Naive B cell (primary cell): ENCODE measurements around the gene KRTAP4-16. TPM values are rescaled to one million over a fixed set of nuclear protein-coding genes. Genes with fewer than 3 reads are reported as not detected.
A peak's percentile ranks its signal among the peaks of the same experiment; 100 is the strongest.
"Not testable (repeated sequence)": the region's sequence is repeated elsewhere in the genome, so short reads cannot be mapped to it uniquely, and the experiment has no call there.

Source experiments
- ATAC-seq, 2 donors: fragments of 150-1000 bp; cut with Tn5 transposase; 2 replicates each; pipeline ENCODE4 v1.10.0; 2021; ENCODE audit warnings: low read depth in 2 of 2, mild to moderate bottlenecking in 2 of 2, moderate library complexity in 2 of 2
- DNase-seq: peaks from one replicate; pipeline ENCODE4 v3.0.0; 2022
- H3K27ac Mint-ChIP-seq, 6 donors: one replicate each; pipeline ENCODE4 v1.8.0; 2020 to 2022; ENCODE audit warnings: mild to moderate bottlenecking in 6 of 6, mixed read lengths in 6 of 6, moderate library complexity in 5 of 6, inconsistent platforms in 2 of 6
- H3K27me3 Mint-ChIP-seq, 3 donors: one replicate each; pipeline ENCODE4 v1.8.0; 2021 to 2022; ENCODE audit warnings: mixed read lengths in 3 of 3, mild to moderate bottlenecking in 1 of 3
- H3K36me3 Mint-ChIP-seq, 2 donors: one replicate each; pipeline ENCODE4 v1.8.0; 2020 to 2022; ENCODE audit warnings: mixed read lengths in 2 of 2, inconsistent platforms in 1 of 2, mild to moderate bottlenecking in 1 of 2
- H3K4me1 Mint-ChIP-seq, 3 donors: one replicate each; pipeline ENCODE4 v1.8.0; 2020 to 2022; ENCODE audit warnings: mixed read lengths in 3 of 3, inconsistent platforms in 1 of 3, mild to moderate bottlenecking in 1 of 3, moderate library complexity in 1 of 3
- H3K4me3 Mint-ChIP-seq, 8 donors: one replicate each; pipeline ENCODE4 v1.8.0; 2020 to 2022; ENCODE audit warnings: mild to moderate bottlenecking in 8 of 8, mixed read lengths in 8 of 8, moderate library complexity in 8 of 8, inconsistent platforms in 2 of 8
- H3K9me3 Mint-ChIP-seq, 7 donors: one replicate each; pipeline ENCODE4 v1.8.0; 2020 to 2022; ENCODE audit warnings: mixed read lengths in 7 of 7, mild to moderate bottlenecking in 5 of 7, inconsistent platforms in 2 of 7, moderate library complexity in 1 of 7
- polyA plus RNA-seq, 6 donors: library from polyadenylated mRNA; unstranded; fragments of 300-500 nt; fragmentation: Illumina TruSeq; gene quantifications; one replicate each; pipeline ENCODE4 v1.2.3, GENCODE V29; 2021; ENCODE audit warnings: low read depth in 6 of 6

KRTAP4-16 gene
- polyA plus RNA-seq, 6 donors from 2014 or later = not detected

GRCh38 chr17:41116297-41116696 is 14.3 kb upstream of the KRTAP4-16 start:
- Mint-ChIP-seq H3K4me1 (peaks cover 52 to 76% (median 58%) of the 10 kb centered on the region in 3 donors), H3K27ac (peak overlapping the region; percentile 89 to 100 (median 98)), H3K36me3 (peaks cover 14 to 33% of the 10 kb centered on the region in 2 donors), H3K4me3 (peak overlapping the region in 7 of 8 donors; percentile 30 to 87 (median 66)), H3K27me3 (no peaks in the 10 kb centered on the region), H3K9me3 (peaks cover 2 to 22% (median 14%) of the 10 kb centered on the region in 7 donors)
- ATAC-seq = peak; percentile 71 to 76
- DNase-seq = peak; percentile 74

DNA sequence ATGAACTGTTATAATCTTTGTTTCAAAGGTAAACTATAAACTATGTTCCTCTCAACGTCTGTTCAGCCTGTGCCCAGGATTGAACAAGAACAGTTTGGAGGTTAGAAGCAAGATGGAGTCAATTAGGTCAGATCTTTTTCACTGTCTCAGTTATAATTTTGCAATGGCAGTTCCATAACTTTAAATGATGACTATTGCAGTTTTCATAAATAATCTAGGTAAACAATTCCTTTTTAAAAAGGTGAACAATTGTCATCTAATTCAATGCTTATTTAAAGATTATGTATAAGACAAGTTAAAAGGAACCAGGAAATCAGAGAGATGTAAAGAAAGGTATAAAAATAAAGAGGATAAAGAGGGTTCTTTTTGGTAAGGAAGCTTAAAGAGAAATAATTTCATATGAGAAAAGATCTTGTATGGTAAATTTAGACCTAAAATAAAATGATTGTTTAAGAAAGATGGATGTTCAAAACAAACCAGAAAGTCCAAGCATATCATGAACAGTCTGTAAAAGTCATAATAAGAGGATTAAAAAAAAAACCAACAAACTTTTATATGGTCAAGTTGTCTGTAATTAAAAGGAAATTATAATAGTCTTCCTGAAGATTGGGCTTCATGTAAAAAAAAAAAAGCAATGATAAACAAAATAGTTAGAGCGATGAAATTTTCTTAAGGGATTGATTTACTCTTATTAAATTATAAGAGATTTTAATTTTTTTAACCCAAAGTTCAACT is 9.3 kb upstream of the KRTAP4-16 start:
- DNase-seq (no peak), ATAC-seq (no peak)
- Mint-ChIP-seq H3K4me1 (peaks cover 45 to 60% (median 47%) of the 10 kb centered on the region in 3 donors), H3K27ac (peak overlapping the region in 5 of 6 donors; percentile 3 to 86 (median 72)), H3K36me3 (peaks cover 19 to 20% of the 10 kb centered on the region in 2 donors), H3K9me3 (peaks cover 0 to 23% (median 12%) of the 10 kb centered on the region in 7 donors), H3K4me3 (peak overlapping the region in 5 of 8 donors; percentile 40 to 95 (median 48)), H3K27me3 (no peaks in the 10 kb centered on the region)

GRCh38 chr17:41108728-41109386 is 6.8 kb upstream of the KRTAP4-16 start:
- peaks cover 11 to 16% of the 10 kb centered on the region in 2 donors for H3K36me3 Mint-ChIP-seq
- not testable (repeated sequence) for H3K27me3 Mint-ChIP-seq, DNase-seq
- H3K9me3 Mint-ChIP-seq = peaks cover 0 to 19% (median 10%) of the 10 kb centered on the region in 7 donors
- peak overlapping the region in 7 of 8 donors; percentile 75 to 95 (median 85) for H3K4me3 Mint-ChIP-seq
- H3K27ac Mint-ChIP-seq = peak overlapping the region; percentile 74 to 91 (median 84)
- H3K4me1 Mint-ChIP-seq = peaks cover 29 to 37% (median 36%) of the 10 kb centered on the region in 3 donors
- ATAC-seq = peak; percentile 70 to 90

DNA sequence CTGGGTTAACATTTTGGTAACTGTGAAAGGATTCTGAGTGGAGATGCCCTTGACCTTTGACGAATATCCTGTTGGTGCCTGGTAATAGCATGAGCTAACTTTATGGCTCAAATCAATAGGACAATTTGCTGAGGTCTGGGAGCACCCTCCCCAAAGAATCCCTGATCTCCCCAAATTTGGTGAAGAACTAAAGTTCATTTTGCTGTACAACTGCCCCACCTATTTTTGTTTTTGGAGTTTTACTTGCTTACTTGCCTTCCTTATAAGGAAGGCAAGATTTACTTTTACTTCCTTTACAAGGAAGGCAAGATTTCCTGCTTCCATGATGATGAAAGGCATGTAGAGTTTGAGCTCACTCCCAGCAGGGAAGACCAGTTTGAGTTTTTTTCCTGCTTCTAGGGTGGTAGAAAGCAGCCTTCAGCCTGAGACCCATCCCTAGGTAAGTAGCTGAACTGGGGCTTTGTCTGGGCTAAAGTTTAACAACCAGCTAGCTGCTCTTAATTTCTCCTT is 6.0 kb upstream of the KRTAP4-16 start:
- Mint-ChIP-seq H3K36me3 (peaks cover 11% of the 10 kb centered on the region in 2 donors), H3K9me3 (peaks cover 0 to 15% (median 10%) of the 10 kb centered on the region in 7 donors), H3K27me3 (no peaks in the 10 kb centered on the region), H3K4me1 (peaks cover 29 to 36% (median 32%) of the 10 kb centered on the region in 3 donors), H3K4me3 (peak overlapping the region in 7 of 8 donors; percentile 75 to 95 (median 85)), H3K27ac (peak overlapping the region; percentile 67 to 91 (median 82))
- DNase-seq (no peak), ATAC-seq (no peak)

GRCh38 chr17:41105347-41105746 is 3.3 kb upstream of the KRTAP4-16 start, which contains the start of gene KRTAP4-9:
Gene KRTAP4-9, plus strand, starts transcription at chr17:41105389. Its CDS starts 0 bp downstream, at chr17:41105389.
- not testable (repeated sequence) for H3K36me3 Mint-ChIP-seq, DNase-seq, H3K9me3 Mint-ChIP-seq, H3K4me3 Mint-ChIP-seq, H3K27me3 Mint-ChIP-seq, ATAC-seq
- Mint-ChIP-seq H3K4me1 (peaks cover 36 to 50% (median 38%) of the 10 kb centered on the region in 3 donors), H3K27ac (peak within 1 kb of the TSS in 3 of 6 donors; percentile 56 to 71 (median 67))

GRCh38 chr17:41104386-41105038 is 2.5 kb upstream of the KRTAP4-16 start:
- not testable (repeated sequence) for H3K9me3 Mint-ChIP-seq, H3K4me3 Mint-ChIP-seq, H3K27ac Mint-ChIP-seq, DNase-seq, ATAC-seq, H3K27me3 Mint-ChIP-seq, H3K36me3 Mint-ChIP-seq
- H3K4me1 Mint-ChIP-seq = peaks cover 36 to 50% (median 39%) of the 10 kb centered on the region in 3 donors

- Mint-ChIP-seq H3K27me3 (no peaks in the 10 kb centered on the region), H3K27ac (peak overlapping the region in 2 of 6 donors; percentile 11 to 51), H3K4me3 (no peak overlapping the region), H3K4me1 (peaks cover 33 to 48% (median 39%) of the 10 kb centered on the region in 3 donors), H3K36me3 (no peaks in the 10 kb centered on the region), H3K9me3 (no peaks in the 10 kb centered on the region)
- no peak for DNase-seq
- ATAC-seq = no peak
These were observed 1.9 kb upstream of the KRTAP4-16 start for GRCh38 chr17:41103896-41104295.

DNA sequence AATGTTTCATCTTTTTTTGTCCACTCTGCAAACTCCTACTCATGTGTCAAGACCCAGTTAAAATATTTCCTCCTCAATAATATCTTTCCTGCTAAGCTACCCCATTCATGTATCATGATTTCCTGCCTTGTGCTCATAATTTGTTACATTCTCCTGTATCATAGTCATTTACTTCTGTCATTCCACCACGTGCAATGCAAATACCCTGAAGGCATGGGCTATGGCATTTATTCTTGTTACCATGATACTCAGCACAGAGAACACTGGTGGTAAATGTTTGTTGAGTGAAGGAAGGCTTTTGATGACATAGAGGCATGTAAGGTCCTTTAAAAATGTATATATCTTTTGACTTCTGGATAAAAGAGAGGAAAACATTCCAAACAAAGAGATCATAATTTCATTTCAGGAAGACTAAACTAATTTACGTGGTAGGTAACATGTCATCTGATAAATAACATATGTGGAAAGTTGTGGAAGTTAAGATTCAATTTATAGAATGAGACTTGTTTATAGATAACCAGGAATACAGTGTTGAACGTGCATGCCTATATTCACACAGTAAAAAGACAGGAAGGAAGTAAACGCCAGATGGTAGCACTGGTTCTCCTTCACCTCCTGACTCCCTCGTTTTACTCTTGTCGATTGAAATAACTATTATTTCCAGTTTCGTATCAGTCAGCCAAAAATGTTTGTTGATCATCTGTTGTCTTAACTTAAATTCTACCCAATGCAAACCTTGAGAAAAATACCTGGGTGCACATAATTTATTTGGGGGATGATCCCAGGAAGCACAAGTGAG is 2.1 kb downstream of the KRTAP4-16 start:
- H3K4me3 Mint-ChIP-seq = peak overlapping the region in 5 of 8 donors; percentile 48 to 82 (median 70)
- DNase-seq, H3K9me3 Mint-ChIP-seq, H3K27me3 Mint-ChIP-seq, H3K36me3 Mint-ChIP-seq: not testable (repeated sequence)
- H3K27ac Mint-ChIP-seq = peak overlapping the region; percentile 15 to 91 (median 74)
- H3K4me1 Mint-ChIP-seq = peaks cover 19 to 36% (median 24%) of the 10 kb centered on the region in 3 donors
- peak; percentile 93 to 98 for ATAC-seq

- H3K4me1 Mint-ChIP-seq = peaks cover 19 to 36% (median 24%) of the 10 kb centered on the region in 3 donors
- peaks cover 0 to 2% (median 0%) of the 10 kb centered on the region in 7 donors for H3K9me3 Mint-ChIP-seq
These were observed 3.5 kb downstream of the KRTAP4-16 start for GRCh38 chr17:41098481-41098880.

DNA sequence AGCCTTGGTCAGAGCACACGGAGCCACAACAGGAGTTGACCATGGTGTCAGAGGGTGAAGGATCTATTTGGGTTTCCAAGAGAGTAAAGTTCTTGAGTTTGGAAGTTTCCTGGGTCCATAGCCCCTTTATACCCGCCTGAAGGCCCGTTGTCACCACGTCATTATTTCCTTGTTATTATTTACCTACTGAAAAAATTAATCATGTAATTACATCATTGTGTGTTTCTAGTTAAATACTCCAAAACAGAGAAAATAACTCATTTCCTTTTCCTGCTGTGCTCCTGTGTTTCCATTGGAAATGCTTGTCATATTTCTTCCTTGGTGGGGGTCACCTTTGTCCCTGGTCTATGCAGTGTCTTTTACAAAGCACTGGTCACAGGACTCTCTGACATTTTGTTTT is 4.0 kb downstream of the KRTAP4-16 start, which contains the start of gene KRTAP4-8:
TSS of gene KRTAP4-8 (minus strand) at position 101 of the 400 bp plus-strand sequence. CDS start at position 43, 58 bp downstream.
- Mint-ChIP-seq H3K36me3 (no peaks in the 10 kb centered on the region), H3K27ac (peak within 1 kb of the TSS in 3 of 6 donors; percentile 16 to 56 (median 54)), H3K4me1 (peaks cover 19 to 36% (median 24%) of the 10 kb centered on the region in 3 donors), H3K27me3 (peaks cover 0 to 10% (median 10%) of the 10 kb centered on the region in 3 donors), H3K9me3 (peaks cover 0 to 6% (median 1%) of the 10 kb centered on the region in 7 donors), H3K4me3 (no peak within 1 kb of the TSS)
- no peak for DNase-seq
- ATAC-seq = no peak

More at GRCh38 chr17:41098481-41098880, 3.5 kb downstream of the KRTAP4-16 start:
- DNase-seq = no peak
- Mint-ChIP-seq H3K36me3 (no peaks in the 10 kb centered on the region), H3K27ac (peak overlapping the region in 1 of 6 donors; percentile 54), H3K4me3 (no peak overlapping the region), H3K27me3 (peaks cover 0 to 10% (median 10%) of the 10 kb centered on the region in 3 donors)
- no peak for ATAC-seq

DNA sequence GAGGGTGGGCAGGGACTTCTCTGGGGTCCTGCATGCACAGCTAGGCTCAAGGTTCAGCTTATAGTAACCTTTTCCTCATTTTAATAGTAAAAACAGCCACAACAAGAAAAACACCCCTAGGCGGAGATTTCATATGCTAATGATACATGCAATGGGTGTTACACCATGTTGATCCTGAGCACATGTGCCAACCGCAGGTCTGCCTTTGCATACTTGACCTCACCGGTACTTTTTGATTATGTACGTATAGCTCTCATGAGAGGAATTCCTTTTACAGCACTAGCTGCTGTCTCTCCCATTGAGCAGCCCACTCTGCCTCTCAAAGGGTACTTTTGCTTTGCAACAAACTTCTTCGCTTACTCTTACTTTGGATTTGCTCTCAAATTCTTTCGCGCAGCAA is 6.0 kb downstream of the KRTAP4-16 start:
- DNase-seq (no peak), ATAC-seq (no peak)
- H3K27me3 Mint-ChIP-seq = peaks cover 0 to 10% (median 10%) of the 10 kb centered on the region in 3 donors
- H3K4me3 Mint-ChIP-seq = no peak overlapping the region
- H3K9me3 Mint-ChIP-seq = peaks cover 0 to 10% (median 6%) of the 10 kb centered on the region in 7 donors
- peaks cover 13 to 23% (median 16%) of the 10 kb centered on the region in 3 donors for H3K4me1 Mint-ChIP-seq
- H3K36me3 Mint-ChIP-seq = no peaks in the 10 kb centered on the region
- H3K27ac Mint-ChIP-seq = peak overlapping the region in 3 of 6 donors; percentile 49 to 85 (median 49)

DNA sequence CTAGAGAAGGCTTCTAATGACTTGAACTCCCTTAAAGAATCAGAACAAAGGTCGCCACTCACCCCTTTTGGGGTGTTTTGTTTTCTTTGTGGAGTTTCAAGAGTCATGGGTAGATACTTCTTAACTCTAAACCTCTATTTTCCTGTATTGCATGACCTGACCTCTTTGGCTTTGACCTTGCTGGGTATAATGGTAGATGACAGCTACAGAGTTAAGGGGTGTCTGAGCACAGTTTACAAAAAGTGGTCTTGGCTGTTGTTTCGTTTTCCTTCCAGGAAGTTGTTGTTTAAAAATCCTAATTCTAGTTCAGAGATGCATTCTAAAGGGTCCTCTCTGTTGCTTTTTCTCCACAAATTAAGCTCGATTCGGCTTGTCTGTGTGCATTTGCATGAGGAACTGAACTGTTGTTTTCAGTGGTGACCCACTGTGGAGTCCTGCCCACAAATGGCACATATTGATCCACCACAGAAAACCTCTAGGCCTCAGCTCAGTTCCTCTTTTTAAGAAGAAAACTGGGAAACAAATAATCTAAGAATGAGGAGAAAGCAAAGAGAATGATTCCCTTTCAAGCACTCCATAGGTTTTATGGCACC is 13.2 kb downstream of the KRTAP4-16 start:
- H3K36me3 Mint-ChIP-seq, H3K27ac Mint-ChIP-seq, H3K9me3 Mint-ChIP-seq, H3K27me3 Mint-ChIP-seq, DNase-seq, H3K4me1 Mint-ChIP-seq, H3K4me3 Mint-ChIP-seq: not testable (repeated sequence)
- peak; percentile 46 to 75 for ATAC-seq
